Stimulated activated CD4-positive, alpha-beta T cell treated with anti-CD3 and anti-CD28 coated beads, Interleukin-1b, Interleukin-23, amount 100 ng/mL, for 1 hour (primary cell): ENCODE measurements around the gene ZNF391.
"Not testable (repeated sequence)": the region's sequence is repeated elsewhere in the genome, so short reads cannot be mapped to it uniquely, and the experiment has no call there.

Experiments used
- DNase-seq, 2 donors: peaks; one replicate each; pipeline ENCODE4 v3.0.0-alpha.2; 2020; ENCODE audit warnings: low read depth in 2 of 2

ZNF391 gene

GRCh38 chr6:27388293-27389197 lies at the start of gene ZNF391:
Gene ZNF391, plus strand, starts transcription at chr6:27388759. Its CDS starts 11,612 bp downstream, at chr6:27400371.
- DNase-seq: peak; percentile 5 to 51

- no peak for DNase-seq
Observed at GRCh38 chr6:27352850-27353249, 35.7 kb upstream of the ZNF391 start.

- no peak for DNase-seq
Observed at GRCh38 chr6:27358786-27359185, 29.8 kb upstream of the ZNF391 start.

GRCh38 chr6:27359231-27359630 lies 29.3 kb upstream of the ZNF391 start:
- no peak for DNase-seq

GRCh38 chr6:27368202-27368601 lies 20.4 kb upstream of the ZNF391 start:
- no peak for DNase-seq

GRCh38 chr6:27370391-27370790 lies 18.2 kb upstream of the ZNF391 start:
- no peak for DNase-seq

- DNase-seq: peak; percentile 34 to 40
Observed at GRCh38 chr6:27374824-27375612, 13.5 kb upstream of the ZNF391 start.

- DNase-seq: no peak
Observed at GRCh38 chr6:27375613-27376079, 12.9 kb upstream of the ZNF391 start.

GRCh38 chr6:27378406-27378805 lies 10.2 kb upstream of the ZNF391 start:
- DNase-seq: not testable (repeated sequence)

- DNase-seq: not testable (repeated sequence)
Observed at GRCh38 chr6:27381001-27381400, 7.6 kb upstream of the ZNF391 start.

- DNase-seq: no peak
Observed at GRCh38 chr6:27383011-27383410, 5.5 kb upstream of the ZNF391 start.

GRCh38 chr6:27383481-27383880 lies 5.1 kb upstream of the ZNF391 start:
- no peak for DNase-seq

GRCh38 chr6:27392623-27393022 lies 4.1 kb downstream of the ZNF391 start:
- no peak for DNase-seq

- DNase-seq: no peak
Observed at GRCh38 chr6:27394073-27394472, 5.5 kb downstream of the ZNF391 start.

- no peak for DNase-seq
Observed at GRCh38 chr6:27400877-27401642, 12.5 kb downstream of the ZNF391 start.

GRCh38 chr6:27406085-27406484 lies 17.5 kb downstream of the ZNF391 start:
- no peak for DNase-seq

GRCh38 chr6:27407153-27407814 lies 18.7 kb downstream of the ZNF391 start:
- DNase-seq: no peak

GRCh38 chr6:27414300-27414699 lies 25.7 kb downstream of the ZNF391 start:
- DNase-seq: no peak

GRCh38 chr6:27414996-27415395 lies 26.4 kb downstream of the ZNF391 start:
- no peak for DNase-seq

- no peak for DNase-seq
Observed at GRCh38 chr6:27415898-27416297, 27.3 kb downstream of the ZNF391 start.

- DNase-seq: no peak
Observed at GRCh38 chr6:27419363-27419762, 30.8 kb downstream of the ZNF391 start.
